ENCODE results near the gene ITGB1. TPM values are rescaled to one million over a fixed set of nuclear protein-coding genes. Genes with fewer than 3 reads are reported as not detected.
"Not testable (repeated sequence)": the region's sequence is repeated elsewhere in the genome, so short reads cannot be mapped to it uniquely, and the experiment has no call there.

ITGB1 gene
- total RNA-seq, 1 donor from 2014 or later = 715 TPM

DNA sequence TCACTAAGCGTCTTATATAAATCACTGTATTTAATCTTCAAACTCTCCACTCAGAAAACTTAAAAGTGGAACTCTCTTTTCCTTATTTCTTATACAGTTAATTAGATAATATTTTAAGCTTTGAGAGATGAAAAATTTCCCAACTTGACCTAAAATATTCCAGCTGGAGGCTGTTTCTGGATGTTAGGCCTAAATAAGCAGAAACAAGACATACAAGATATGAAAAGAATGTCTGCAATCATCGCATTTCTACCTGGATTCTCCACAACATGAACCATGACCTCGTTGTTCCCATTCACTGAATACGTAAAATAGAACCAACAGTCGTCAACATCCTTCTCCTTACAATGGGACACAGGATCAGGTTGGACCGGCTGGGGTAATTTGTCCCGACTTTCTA, 48.1 kb downstream of the ITGB1 start:
- intact Hi-C loops (cut with DNase I); DNase-seq (ENCODE audit: low spot score): not testable (repeated sequence)

DNA sequence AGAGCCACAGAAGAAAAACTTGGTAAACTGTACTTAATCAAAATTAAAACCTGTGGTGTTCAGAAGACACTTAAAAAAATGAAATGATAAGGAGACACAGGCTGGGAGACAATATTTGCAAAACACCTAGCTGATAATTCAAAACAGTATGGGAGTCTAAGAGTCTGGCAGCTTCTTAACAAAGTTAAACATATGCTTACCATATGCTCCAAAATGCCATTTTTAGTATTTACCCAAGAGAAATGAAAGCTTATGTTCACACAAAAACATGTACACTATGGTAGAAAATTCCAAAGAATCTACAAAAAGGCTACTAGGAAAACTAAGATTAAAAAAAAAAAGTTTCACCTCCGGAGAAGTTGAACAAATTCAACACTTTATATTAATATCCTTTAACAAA, 48.6 kb downstream of the ITGB1 start:
- intact Hi-C loops (cut with DNase I) = no loop called here

DNA sequence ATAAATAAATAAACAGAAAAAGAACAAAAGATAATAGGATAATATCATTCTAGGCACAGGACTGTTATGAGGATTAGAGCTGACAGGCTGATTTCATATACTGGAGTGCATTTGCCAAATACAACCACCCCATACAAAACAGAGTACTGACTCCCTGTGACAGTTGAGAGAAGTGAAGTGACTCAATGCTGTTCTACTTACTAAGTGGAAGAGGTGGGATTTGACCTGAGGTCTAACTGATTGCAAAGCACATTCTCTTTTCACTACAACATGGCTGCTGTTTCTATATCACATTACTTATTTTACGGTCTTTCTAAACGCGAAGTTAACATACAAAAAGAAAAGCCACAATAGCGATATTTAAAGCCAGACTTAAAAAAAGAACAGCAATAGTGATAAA, 51.4 kb downstream of the ITGB1 start:
- intact Hi-C loops (cut with DNase I) = no loop called here
- DNase-seq (ENCODE audit: low spot score) = no peak

More for the DNA sequence above, 48.6 kb downstream of the ITGB1 start:
- DNase-seq (ENCODE audit: low spot score) = no peak

DNA sequence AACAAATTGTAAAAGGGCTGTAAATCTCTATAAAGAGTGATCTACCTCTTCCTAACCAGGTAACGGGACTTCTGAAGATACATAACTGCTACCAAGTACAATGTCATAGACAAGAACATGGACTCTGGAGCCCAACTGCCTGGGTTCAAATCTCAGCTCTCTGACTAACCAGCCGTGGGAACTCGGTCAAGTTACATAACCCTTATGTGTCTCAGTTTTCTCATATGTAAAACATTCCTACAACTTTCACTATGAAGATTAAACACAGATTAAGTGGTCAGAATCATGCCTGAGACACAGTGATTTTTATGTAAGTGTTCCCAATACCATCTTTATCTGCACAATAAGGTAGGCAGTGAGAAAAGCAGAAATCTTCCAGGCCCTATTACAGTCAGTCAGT, 52.6 kb downstream of the ITGB1 start:
- intact Hi-C loops (cut with DNase I) = no loop called here
- no peak for DNase-seq (ENCODE audit: low spot score)

DNA sequence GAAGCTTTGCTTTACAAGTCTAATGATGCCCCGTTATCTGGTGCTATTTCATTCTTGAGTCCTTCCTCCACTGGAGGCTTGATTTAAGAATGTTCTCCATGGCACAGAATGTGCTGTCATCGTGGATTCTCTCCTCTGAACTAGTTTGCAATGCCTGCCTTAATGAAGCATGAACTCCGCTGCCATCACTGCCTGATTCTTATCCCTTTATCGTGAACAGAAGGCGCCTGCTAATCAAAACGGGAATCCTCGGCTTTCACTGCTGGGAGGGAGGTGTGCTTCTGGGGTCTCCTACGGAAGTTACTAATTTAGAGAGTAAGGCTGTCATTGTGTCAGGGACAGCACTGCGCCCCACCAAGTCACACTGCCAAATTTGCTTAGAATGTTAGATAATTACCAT, 56.2 kb downstream of the ITGB1 start:
- intact Hi-C loops (cut with DNase I) = no loop called here
- no peak for DNase-seq (ENCODE audit: low spot score)

DNA sequence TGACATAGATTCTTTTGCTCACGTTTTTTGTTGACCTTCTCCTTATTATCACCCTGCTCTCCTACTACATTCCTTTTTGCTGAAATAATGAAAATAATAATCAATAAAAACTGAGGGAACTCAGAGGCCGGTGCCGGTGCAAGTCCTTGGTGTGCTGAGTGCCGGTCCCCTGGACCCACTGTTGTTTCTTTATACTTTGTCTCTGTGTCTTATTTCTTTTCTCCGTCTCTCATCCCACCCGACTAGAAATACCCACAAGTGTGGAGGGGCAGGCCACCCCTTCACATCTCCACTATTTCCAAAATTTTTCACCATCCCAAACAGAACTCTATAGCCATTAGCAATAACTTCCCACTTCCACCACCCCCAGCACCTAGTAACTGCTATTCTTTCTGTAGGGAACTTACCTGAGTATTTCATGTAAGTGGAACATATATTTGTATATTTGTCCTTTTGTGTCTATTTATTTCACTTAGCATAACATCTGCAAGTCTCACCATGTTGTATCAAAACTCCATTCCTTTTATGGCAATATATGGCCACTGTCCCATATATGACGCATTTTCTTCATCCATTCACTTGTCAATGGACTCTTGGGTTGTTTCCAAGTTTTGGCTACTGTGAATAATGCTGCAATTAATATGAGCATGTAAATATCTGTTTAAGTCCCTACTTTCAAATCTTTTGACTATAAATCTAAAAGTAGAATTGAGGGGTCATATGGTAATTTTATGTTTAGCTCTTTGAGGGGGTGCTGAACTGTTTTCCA, 62.6 kb downstream of the ITGB1 start:
- intact Hi-C loops (cut with DNase I) = loop anchor here (10.0 kb wide), 1 partner anchor 109 kb away; no protein-coding TSS in a partner anchor
- DNase-seq (ENCODE audit: low spot score) = not testable (repeated sequence)

DNA sequence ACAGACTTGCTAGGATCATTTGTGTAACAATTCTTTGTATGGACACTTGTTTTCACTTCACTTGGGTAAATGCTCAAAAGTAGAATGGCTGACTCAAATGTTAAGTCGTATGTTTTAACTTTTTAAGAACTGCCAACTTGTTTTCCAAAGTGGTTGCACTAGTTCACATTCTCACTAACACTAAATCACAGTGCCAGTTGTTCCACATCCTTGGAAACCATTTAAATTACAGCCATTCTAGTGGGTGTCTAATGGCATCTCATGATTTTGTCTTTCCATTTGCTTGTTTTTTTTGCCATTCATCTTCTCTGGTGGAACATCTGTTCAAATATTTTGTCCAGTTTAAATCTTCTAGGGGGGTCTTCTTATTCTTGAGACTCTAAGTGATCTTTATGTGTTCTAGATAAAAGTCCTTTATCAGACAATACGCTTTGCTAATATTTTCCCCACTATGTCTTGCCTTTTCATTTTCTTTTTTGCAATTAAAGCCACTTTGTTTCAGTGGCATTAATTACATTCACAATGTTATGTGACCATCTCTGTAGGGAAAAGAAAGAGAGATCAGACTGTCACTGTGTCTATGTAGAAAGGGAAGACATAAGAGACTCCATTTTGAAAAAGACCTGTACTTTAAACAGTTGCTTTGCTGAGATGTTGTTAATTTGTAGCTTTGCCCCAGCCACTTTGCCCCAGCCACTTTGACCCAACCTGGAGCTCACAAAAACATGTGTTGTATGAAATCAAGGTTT, 63.9 kb downstream of the ITGB1 start:
- DNase-seq (ENCODE audit: low spot score) = no peak
- intact Hi-C loops (cut with DNase I) = loop anchor here (10.0 kb wide), 1 partner anchor 111 kb away; no protein-coding TSS in a partner anchor

DNA sequence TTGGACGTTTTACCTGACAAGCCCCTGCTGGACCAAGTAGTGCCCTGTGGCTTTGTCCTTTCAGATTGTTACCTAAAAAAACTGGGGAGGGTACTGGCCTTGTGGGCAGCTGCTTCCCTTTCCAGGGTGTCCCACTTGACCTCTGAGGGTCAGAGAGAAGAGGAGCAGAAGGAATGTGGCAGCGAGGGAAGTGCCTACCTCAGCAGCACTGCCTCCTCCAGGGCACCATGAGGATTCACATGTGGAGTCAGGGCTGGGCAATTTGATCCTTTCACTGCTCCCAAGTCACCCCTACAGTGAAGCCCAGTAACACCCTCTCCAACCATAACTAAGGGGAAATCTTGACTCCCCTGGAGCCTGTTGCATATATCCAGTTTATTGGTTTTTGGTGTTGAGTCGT, 64.6 kb downstream of the ITGB1 start:
- intact Hi-C loops (cut with DNase I) = loop anchor here (10.0 kb wide), 1 partner anchor 111 kb away; no protein-coding TSS in a partner anchor
- no peak for DNase-seq (ENCODE audit: low spot score)

DNA sequence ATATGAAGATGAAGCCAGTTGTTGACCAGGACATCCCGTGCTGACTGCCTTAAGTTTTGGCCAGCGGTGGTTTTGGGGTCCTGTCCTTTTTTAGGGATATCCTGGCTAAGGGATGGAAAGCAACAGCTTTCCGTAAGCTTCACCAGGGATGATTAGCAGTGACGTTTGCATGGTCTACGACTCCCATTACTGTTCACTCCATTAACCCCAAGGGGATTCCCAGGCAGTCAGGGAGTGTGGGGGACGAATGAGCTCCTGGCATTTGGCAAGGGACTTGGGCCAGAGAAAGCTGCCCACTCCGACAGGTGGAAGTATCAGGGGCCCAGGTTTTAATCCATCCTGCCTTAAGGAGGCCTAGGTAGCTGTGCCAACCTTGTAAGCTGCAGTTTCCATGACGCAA, 66.8 kb downstream of the ITGB1 start:
- intact Hi-C loops (cut with DNase I) = loop anchor here (10.0 kb wide), 1 partner anchor 114 kb away; no protein-coding TSS in a partner anchor
- no peak for DNase-seq (ENCODE audit: low spot score)

DNA sequence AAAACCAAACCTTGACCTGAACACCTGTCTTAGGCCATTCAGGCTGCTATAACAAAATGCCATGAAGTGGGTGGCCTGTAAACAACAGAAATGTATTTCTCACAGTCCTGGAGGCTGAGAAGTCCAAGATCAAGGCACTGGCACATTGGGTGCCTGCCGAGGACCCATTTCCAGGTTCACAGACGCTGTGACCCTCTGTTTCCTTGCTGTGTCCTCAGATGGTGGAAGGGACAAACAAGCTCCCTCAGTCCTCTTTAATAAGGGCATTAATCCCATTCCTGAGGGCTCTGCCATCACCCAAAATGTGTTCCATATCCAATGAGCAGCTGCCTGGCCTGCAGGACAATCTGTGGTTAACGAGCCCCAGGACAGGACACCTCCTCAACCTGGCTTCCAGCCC, 67.6 kb downstream of the ITGB1 start:
- intact Hi-C loops (cut with DNase I) = loop anchor here (10.0 kb wide), 1 partner anchor 114 kb away; no protein-coding TSS in a partner anchor
- DNase-seq (ENCODE audit: low spot score) = no peak

DNA sequence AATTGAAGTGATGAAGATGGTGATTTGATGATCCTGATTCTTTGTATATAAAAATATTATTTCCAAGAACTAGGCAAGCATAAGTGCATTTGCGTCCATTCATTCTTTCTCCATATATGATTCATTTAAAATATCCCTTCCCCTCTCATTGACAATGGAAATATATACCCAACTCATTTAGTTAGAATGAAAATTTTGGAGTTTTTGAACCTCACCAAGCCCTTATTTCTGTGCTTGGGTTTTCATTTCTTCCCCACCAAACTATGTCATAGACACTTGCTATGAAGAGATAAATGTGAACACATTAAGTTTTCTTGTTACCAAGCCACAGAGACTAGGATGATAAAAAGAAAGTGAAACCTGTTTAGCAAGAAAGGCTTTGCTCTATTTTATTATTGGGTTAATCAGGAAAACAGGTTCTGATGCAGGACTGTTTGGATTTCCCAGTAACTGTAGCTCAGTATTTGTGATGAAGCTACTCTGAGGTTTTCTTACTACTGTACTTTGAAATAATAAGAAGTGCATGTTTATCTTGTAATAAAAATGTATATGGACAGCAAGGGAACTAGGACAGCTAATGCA, 68.3 kb downstream of the ITGB1 start:
- intact Hi-C loops (cut with DNase I) = loop anchor here (10.0 kb wide), 1 partner anchor 115 kb away; no protein-coding TSS in a partner anchor
- DNase-seq (ENCODE audit: low spot score) = no peak

DNA sequence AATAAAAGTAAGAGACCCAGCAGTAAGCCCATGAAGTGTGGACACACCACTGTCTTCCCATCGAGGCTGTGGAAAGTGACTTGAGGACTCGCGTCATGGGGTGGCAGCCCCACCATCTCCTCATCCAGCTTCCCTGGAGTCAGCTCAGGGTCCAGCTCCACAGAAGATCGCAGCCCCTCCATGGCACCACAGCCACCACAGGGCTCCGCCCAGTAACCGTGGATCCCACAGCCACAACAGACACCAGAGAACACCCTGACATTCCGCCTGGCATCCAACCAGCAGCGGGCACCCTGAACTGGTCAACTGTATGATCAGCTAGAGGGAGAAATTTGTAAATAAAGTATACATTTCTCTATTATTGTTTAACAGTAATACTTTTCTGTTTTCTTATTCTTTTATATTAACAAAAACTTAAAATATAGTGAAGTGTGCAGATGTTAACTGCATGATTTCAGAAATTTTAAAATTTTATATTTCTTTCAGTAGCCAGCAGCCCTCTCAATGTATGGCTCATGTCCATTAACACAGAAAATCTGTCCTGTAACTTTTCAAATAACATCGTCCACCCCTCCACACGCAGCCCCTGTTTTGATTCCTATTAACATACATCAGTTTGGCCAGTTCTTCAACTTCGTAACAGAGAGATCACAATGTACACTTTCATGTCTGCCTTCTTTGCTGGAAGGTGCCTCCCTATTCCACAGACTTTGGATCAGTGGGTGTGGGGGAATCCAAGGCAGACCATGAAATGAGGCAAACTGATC, 69.7 kb downstream of the ITGB1 start:
- no peak for DNase-seq (ENCODE audit: low spot score)
- intact Hi-C loops (cut with DNase I) = no loop called here

DNA sequence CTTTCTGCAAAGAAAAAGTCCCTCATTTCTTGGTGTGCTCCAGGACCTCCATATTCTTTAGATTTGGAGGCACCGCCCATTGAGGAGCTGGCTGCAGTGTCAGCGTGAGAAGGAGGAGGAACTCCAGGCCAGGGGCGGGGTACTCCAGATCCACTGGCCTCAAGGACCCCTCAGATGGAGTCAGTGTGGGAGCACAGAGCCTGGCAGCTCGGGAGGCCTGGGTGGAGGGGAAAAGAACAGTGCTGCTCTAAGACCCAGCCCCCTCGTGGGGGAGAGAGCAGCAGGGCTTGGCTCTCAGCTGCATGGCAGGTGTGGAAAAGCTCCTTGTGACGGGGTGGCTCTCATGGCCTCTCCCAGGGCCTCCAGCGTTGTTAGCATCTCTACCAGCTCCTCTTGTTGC, 70.5 kb downstream of the ITGB1 start:
- DNase-seq (ENCODE audit: low spot score) = no peak
- intact Hi-C loops (cut with DNase I) = no loop called here

DNA sequence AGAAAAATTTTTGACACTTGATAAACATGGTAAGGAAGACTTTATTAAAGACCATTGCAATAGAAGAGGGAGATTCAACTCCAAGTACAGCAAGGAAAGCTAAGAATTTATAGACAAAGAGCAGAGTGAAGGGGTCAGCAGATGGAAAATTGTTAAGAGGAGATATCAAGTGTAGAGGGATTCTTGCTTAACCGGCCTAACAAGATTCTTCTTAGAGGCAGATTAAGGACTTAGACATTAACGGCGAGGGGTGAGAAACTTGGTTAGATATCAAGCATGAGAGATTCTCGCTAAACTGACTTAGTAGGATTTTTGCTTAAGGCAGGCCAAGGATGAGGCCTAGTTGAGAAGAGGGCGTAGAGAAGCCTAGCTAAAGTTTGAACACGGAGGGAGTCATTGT, 76.0 kb downstream of the ITGB1 start:
- intact Hi-C loops (cut with DNase I) = no loop called here

DNA sequence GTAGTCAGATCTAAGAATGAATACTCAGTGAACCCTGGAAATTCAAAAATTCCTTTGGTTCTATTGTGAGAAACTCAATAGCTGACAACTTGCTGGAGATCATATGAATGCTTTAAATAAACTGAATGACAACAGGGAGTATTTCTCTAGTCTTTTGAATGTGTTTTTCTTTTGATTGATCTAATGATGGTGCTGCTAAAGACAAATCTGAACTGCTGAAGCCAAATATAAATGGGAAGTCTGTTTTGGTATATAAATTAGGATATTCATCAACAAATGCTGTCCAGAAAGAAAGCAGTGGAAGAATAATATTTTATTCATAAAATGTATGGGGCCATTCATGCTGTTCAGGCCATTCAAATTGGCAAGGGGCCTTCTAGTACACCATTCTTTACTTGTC, 79.4 kb downstream of the ITGB1 start:
- no peak for DNase-seq (ENCODE audit: low spot score)
- intact Hi-C loops (cut with DNase I) = no loop called here

More for the DNA sequence above, 76.0 kb downstream of the ITGB1 start:
- DNase-seq (ENCODE audit: low spot score) = no peak

DNA sequence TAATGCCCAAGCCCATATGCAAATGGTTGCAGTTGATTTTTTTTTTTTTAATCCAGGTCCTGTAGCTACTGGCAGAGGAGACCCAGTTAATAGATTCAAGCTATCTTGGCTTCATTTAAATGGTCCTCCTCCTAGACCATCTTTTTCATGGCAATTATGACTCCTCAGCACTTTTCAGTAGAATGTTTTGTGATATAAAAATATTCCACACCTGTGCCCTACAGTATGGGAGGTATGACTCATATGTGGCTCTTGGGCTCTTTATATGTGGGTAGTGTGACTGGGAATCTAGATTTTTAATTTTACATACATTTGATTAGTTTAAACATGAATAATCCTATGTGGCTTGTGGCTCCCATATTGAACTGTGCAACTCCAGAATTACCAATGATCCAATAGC, 80.1 kb downstream of the ITGB1 start:
- no peak for DNase-seq (ENCODE audit: low spot score)
- intact Hi-C loops (cut with DNase I) = no loop called here

DNA sequence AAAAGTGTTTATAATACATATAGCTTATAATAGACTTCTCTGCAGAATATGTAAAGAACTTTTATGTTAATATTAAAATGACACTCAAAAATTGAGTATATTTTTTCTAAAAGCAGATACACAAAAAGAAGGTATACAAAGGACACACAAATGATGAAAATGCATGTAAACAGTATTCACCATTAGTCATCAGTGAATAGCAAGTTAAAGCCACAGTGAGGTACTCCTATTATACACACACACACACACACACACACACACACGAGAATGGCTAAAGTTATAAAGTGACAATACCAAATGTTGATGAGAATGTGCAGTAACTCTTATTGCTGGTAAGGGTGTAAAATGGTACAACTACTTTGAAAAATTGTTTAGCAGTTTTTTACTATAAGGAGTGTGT, 92.9 kb downstream of the ITGB1 start:
- intact Hi-C loops (cut with DNase I) = no loop called here
- no peak for DNase-seq (ENCODE audit: low spot score)

DNA sequence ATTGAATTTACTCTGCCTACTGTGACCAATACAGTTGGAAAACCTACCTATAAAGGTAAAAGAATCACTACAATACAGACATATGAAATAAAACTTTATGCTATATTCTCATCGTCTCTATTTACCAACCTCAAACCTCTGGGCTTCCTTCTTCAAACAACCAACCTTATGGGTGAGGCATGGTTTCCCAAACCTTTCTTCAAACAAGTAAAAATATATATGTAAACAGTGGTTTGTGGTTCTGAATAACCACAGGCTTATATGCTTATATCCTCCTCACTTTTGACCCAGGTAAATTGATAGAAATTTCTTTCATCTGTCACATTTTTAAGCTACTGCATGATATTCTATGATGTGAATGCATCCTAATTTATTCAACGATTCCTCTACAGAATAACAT, 103.6 kb downstream of the ITGB1 start:
- DNase-seq (ENCODE audit: low spot score) = no peak
- intact Hi-C loops (cut with DNase I) = no loop called here

DNA sequence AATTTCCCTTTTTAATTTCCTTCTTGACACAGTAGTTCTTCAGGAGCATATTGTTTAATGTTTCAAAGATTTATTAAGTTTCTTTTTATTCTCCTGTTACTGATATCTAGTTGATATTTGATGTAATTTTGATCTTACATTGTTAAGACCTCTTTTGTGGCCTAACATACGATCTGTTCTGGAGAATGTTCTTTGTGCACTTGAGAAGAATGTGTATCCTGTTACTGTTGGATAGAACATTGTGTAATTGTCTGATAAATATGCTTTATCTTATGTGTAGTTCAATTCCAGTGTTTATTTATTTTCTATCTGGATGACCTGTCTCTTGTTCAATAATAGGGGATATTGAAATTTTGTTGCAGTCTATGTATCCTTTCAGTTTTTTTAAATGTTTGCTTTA, 106.7 kb downstream of the ITGB1 start:
- intact Hi-C loops (cut with DNase I) = no loop called here
- DNase-seq (ENCODE audit: low spot score) = no peak
